ENCODE measurements around the gene POLRMT.

The POLRMT gene

GRCh38 chr19:575527-576506 is 57.5 kb downstream of the POLRMT start:
- no peak for DNase-seq

- DNase-seq, result no peak
Measured at GRCh38 chr19:574658-575526, 58.4 kb downstream of the POLRMT start.

GRCh38 chr19:573519-573825 is 59.9 kb downstream of the POLRMT start:
- no peak for DNase-seq

- DNase-seq, result no peak
Measured at GRCh38 chr19:572743-573518, 60.4 kb downstream of the POLRMT start.

GRCh38 chr19:572140-572742 is 61.1 kb downstream of the POLRMT start, which contains the start of gene BSG:
Gene BSG (plus strand): TSS chr19:572596. CDS start chr19:572635, 39 bp downstream.
- DNase-seq, result peak; percentile 84

GRCh38 chr19:571566-571974 is 61.8 kb downstream of the POLRMT start:
- no peak for DNase-seq

GRCh38 chr19:570937-571565 is 62.3 kb downstream of the POLRMT start:
- DNase-seq, result peak; percentile 70

- DNase-seq, result no peak
Measured at GRCh38 chr19:570251-570686, 63.1 kb downstream of the POLRMT start.

- no peak for DNase-seq
Measured at GRCh38 chr19:567296-567900, 65.9 kb downstream of the POLRMT start.
